ENCODE results near the gene TCEA3. TPM values are rescaled to one million over a fixed set of nuclear protein-coding genes. Genes with fewer than 3 reads are reported as not detected.

TCEA3 gene
- total and polyA plus RNA-seq, 2 donors (not counting 3 experiments of a cell fraction or from before 2014, with no cell fraction given): 1.5 to 3.7 TPM

GRCh38 chr1:23425193-23425494, 596 bp upstream of the TCEA3 start:
- DNase-seq (ENCODE audit: low read depth, low spot score) (no peak), FAIRE-seq (no peak)
- no peak overlapping the region for H3K9ac ChIP-seq (replicated peaks; ENCODE audit: extremely low read depth, insufficient read depth, low read length)
- no peaks in the 10 kb centered on the region for H3K9me3 ChIP-seq (replicated peaks; ENCODE audit: control insufficient read depth, insufficient read depth, low read length)
- intact Hi-C loops (cut with micrococcal nuclease): no loop called here
- H3K79me2 ChIP-seq (ENCODE audit: control insufficient read depth, insufficient read depth, low read length): no peaks in the 10 kb centered on the region
- POLR2A ChIA-PET: interaction anchor here (0.7 to 1.1 kb wide), 2 partner anchors 9 to 46 kb away, joined by 3 to 4 read pairs; no protein-coding TSS in a partner anchor
- peak overlapping the region in 1 of 3 experiments; percentile 33 for H3K4me3 ChIP-seq (replicated peaks in 1 of 3; ENCODE audit: insufficient read depth in 1 of 3, low read depth in 1 of 3, low read length in 3 of 3)
- no peaks in the 10 kb centered on the region for H3K9me1 ChIP-seq (replicated peaks; ENCODE audit: control insufficient read depth, extremely low read depth, insufficient read depth, low read length)
- no peak overlapping the region for H3K4me2 ChIP-seq (ENCODE audit: insufficient read depth, low read length)
- CTCF ChIA-PET: interaction anchor here (1.0 to 2.0 kb wide), 2 partner anchors 22 to 72 kb away, joined by 5 to 8 read pairs; no protein-coding TSS in a partner anchor
- peaks cover 12% of the 10 kb centered on the region for H3K4me1 ChIP-seq (ENCODE audit: control insufficient read depth, extremely low read depth, insufficient read depth, low read length)
- no peaks in the 10 kb centered on the region for H3K36me3 ChIP-seq (ENCODE audit: control insufficient read depth in 2 of 2, extremely low read depth in 1 of 2, insufficient read depth in 2 of 2, low read length in 2 of 2)
- H3K27ac ChIP-seq (ENCODE audit: insufficient read depth, low read depth, low read length): no peak overlapping the region
- no peaks in the 10 kb centered on the region for H4K20me1 ChIP-seq (replicated peaks; ENCODE audit: control insufficient read depth, extremely low read depth, insufficient read depth, low read length)
- dilution Hi-C loops (cut with MboI; ENCODE audit: extremely low pct_ligation_motif_present, low sequenced_read_pairs): no loop called here
- TF ChIP-seq POLR2AphosphoS5 (IDR thresholded peaks at IDR 0.05; ENCODE audit: insufficient read depth, low read depth, low read length) (no peak), JUN (IDR thresholded peaks at IDR 0.05; ENCODE audit: borderline replicate concordance, insufficient read depth, insufficient read length, low read depth) (no peak), EZH2 (IDR thresholded peaks at IDR 0.05; ENCODE audit: borderline replicate concordance, low read depth, low read length, severe bottlenecking) (no peak), POLR2A (IDR thresholded peaks at IDR 0.05; ENCODE audit: low read depth, low read length) (no peak), MAX (IDR thresholded peaks at IDR 0.05; ENCODE audit: insufficient read depth, insufficient read length) (no peak), GATA2 (IDR thresholded peaks at IDR 0.05; ENCODE audit: insufficient read depth, insufficient read length, low read depth, low read length) (no peak)
- no TSS peak for BruUV-seq (replicated peaks)
- peaks cover 0 to 10% of the 10 kb centered on the region in 2 experiments for H3K27me3 ChIP-seq (ENCODE audit: control insufficient read depth in 2 of 2, insufficient read depth in 2 of 2, low read length in 2 of 2)
- no peak overlapping the region for H2AFZ ChIP-seq (ENCODE audit: low read depth, low read length)
